Fibroblast of lung (primary cell): ENCODE measurements around the gene GALNT18. TPM values are rescaled to one million over a fixed set of nuclear protein-coding genes. Genes with fewer than 3 reads are reported as not detected.
A peak's percentile ranks its signal among the peaks of the same experiment; 100 is the strongest.

Experiments used
- DNase-seq, 2 donors: peaks; one replicate each; pipeline versions ENCODE4 v3.0.0 to v3.0.0-alpha.2; 2010; ENCODE audit warnings: low read depth in 2 of 2
- H2AFZ ChIP-seq: 2 replicates; pipeline ENCODE4 v1.5.1; 2012; ENCODE audit warnings: low read length, control low read depth, inconsistent platforms
- H3K27ac ChIP-seq: 2 replicates; pipeline ENCODE4 v1.5.1; 2011; ENCODE audit warnings: low read length, control low read depth; ENCODE audit not compliant: insufficient read depth
- H3K27me3 ChIP-seq: 2 replicates; pipeline ENCODE4 v1.5.1; 2011; ENCODE audit warnings: mild to moderate bottlenecking, low read length; ENCODE audit not compliant: control insufficient read depth, insufficient read depth
- H3K36me3 ChIP-seq: 2 replicates; pipeline ENCODE4 v1.5.1; 2011; ENCODE audit warnings: low read length; ENCODE audit not compliant: control insufficient read depth, insufficient read depth
- H3K4me1 ChIP-seq: 2 replicates; pipeline ENCODE4 v1.5.1; 2011; ENCODE audit warnings: low read length; ENCODE audit not compliant: control insufficient read depth, insufficient read depth; ENCODE audit errors: extremely low read depth
- H3K4me2 ChIP-seq: 2 replicates; pipeline ENCODE4 v1.5.1; 2011; ENCODE audit warnings: low read length, control low read depth; ENCODE audit not compliant: insufficient read depth; ENCODE audit errors: extremely low read depth
- H3K4me3 ChIP-seq, 4 experiments: fragments of 200-600 bp in 1 of 4; sonication (generic) in 1 of 4; replicated peaks in 1 of 4; 2 replicates each; pipeline ENCODE4 v1.5.1; 2011 to 2016; ENCODE audit warnings: low read length in 4 of 4, low read depth in 3 of 4, mild to moderate bottlenecking in 3 of 4, control low read depth in 2 of 4, inconsistent platforms in 1 of 4, mixed read lengths in 1 of 4; ENCODE audit not compliant: insufficient read depth in 1 of 4; ENCODE audit errors: control extremely low read depth in 1 of 4
- H3K79me2 ChIP-seq: 2 replicates; pipeline ENCODE4 v1.5.1; 2012; ENCODE audit warnings: mild to moderate bottlenecking, low read length, inconsistent platforms; ENCODE audit not compliant: control insufficient read depth, insufficient read depth
- H3K9ac ChIP-seq: 2 replicates; pipeline ENCODE4 v1.5.1; 2011; ENCODE audit warnings: mild to moderate bottlenecking, low read length, control low read depth; ENCODE audit not compliant: insufficient read depth
- H3K9me3 ChIP-seq: 2 replicates; pipeline ENCODE4 v1.5.1; 2012; ENCODE audit warnings: low read depth, low read length; ENCODE audit not compliant: control insufficient read depth, insufficient read depth
- H4K20me1 ChIP-seq: 2 replicates; pipeline ENCODE4 v1.5.1; 2011; ENCODE audit warnings: low read length; ENCODE audit not compliant: control insufficient read depth, insufficient read depth; ENCODE audit errors: extremely low read depth
- EZH2 ChIP-seq: IDR thresholded peaks from 2 replicates; pipeline ENCODE4 v1.5.1; 2012; ENCODE audit warnings: low read length, control low read depth, mild to moderate bottlenecking; ENCODE audit errors: missing control alignments
- polyA plus RNA-seq, 2 donors: library from polyadenylated mRNA; depleted of rRNA in 1 of 2; stranded (reverse) in 1 of 2; unstranded in 1 of 2; fragments of >200 nt; gene quantifications; 2 replicates each; pipeline ENCODE4 v1.2.1, GENCODE V29; 2011 to 2012; ENCODE audit warnings: missing spikeins in 1 of 2
- total RNA-seq: library from RNA; depleted of rRNA; stranded (reverse); fragments of >200 nt; gene quantifications from 2 replicates; pipeline ENCODE4 v1.2.1, GENCODE V29; 2014
- TF ChIP-seq, protein P1 (sequence below), 2 donors: IDR thresholded peaks in 1 of 2; conservative IDR thresholded peaks in 1 of 2; 1 replicate in 1 of 2; 2 replicates in 1 of 2; pipeline ENCODE4 v1.5.1; 2011 to 2012; ENCODE audit warnings: low read length in 2 of 2, control low read depth in 1 of 2, inconsistent platforms in 1 of 2, low read depth in 1 of 2, mild to moderate bottlenecking in 1 of 2

Gene GALNT18
- total and polyA plus RNA-seq, 2 donors (not counting 1 experiment from before 2014, with no cell fraction given): 0.50 to 19.3 TPM

DNA sequence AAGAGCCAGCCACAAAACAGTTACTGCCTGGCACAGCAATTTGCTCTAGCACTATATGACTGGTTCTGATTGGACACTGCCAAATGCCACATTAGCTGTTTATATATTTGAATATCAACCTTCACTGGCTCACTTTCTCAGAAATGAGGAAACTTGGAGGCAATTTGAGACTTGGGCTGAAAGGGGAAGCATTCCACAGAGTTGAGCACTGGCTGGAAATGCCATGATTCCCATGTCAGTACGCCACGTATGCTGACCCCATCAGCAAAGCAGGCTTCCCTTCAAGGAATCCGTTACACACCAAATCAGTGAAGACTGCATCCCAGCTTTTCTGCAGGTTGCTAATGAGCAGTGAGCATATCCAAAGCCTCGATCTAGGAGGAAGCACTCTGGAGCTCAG lies 34.7 kb downstream of the GALNT18 start:
- H3K27me3 ChIP-seq: no peaks in the 10 kb centered on the region
- H3K79me2 ChIP-seq: no peaks in the 10 kb centered on the region
- DNase-seq: peak; percentile 41 to 49
- H3K9ac ChIP-seq: no peak overlapping the region
- no peak overlapping the region for H3K4me3 ChIP-seq
- no peaks in the 10 kb centered on the region for H3K36me3 ChIP-seq
- TF ChIP-seq, protein P1, sequence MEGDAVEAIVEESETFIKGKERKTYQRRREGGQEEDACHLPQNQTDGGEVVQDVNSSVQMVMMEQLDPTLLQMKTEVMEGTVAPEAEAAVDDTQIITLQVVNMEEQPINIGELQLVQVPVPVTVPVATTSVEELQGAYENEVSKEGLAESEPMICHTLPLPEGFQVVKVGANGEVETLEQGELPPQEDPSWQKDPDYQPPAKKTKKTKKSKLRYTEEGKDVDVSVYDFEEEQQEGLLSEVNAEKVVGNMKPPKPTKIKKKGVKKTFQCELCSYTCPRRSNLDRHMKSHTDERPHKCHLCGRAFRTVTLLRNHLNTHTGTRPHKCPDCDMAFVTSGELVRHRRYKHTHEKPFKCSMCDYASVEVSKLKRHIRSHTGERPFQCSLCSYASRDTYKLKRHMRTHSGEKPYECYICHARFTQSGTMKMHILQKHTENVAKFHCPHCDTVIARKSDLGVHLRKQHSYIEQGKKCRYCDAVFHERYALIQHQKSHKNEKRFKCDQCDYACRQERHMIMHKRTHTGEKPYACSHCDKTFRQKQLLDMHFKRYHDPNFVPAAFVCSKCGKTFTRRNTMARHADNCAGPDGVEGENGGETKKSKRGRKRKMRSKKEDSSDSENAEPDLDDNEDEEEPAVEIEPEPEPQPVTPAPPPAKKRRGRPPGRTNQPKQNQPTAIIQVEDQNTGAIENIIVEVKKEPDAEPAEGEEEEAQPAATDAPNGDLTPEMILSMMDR (conservative IDR thresholded peaks at IDR 0.05 in 1 of 2, IDR thresholded peaks at IDR 0.05 in 1 of 2; ENCODE audit: low read depth in 1 of 2, low read length in 2 of 2): no peak
- no peak for TF ChIP-seq EZH2
- H4K20me1 ChIP-seq: no peaks in the 10 kb centered on the region
- H3K4me1 ChIP-seq: no peaks in the 10 kb centered on the region
- no peak overlapping the region for H3K4me2 ChIP-seq
- H2AFZ ChIP-seq: no peak overlapping the region
- H3K9me3 ChIP-seq: no peaks in the 10 kb centered on the region
- no peak overlapping the region for H3K27ac ChIP-seq

DNA sequence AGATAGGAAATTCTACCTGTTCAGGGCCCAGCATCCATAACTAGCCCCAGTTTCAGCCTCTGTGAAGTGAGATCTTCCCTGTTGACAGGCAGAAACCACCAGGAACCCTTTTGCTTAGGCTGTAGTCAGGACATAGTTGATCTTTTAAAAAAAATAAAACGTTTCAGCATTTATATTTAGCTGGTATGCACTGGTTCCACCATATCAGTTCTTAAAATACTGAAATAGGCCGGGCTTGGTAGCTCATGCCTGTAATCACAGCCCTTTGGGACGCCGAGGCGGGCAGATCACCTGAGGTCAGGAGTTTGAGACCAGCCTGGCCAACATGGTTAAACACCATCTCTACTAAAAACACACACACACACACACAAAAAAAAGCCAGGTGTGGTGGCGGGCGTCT lies 35.3 kb downstream of the GALNT18 start:
- H4K20me1 ChIP-seq: no peaks in the 10 kb centered on the region
- no peak overlapping the region for H3K4me3 ChIP-seq
- H3K9me3 ChIP-seq: no peaks in the 10 kb centered on the region
- no peak for TF ChIP-seq EZH2
- TF ChIP-seq, protein P1 (conservative IDR thresholded peaks at IDR 0.05 in 1 of 2, IDR thresholded peaks at IDR 0.05 in 1 of 2; ENCODE audit: low read depth in 1 of 2, low read length in 2 of 2): no peak
- H3K79me2 ChIP-seq: no peaks in the 10 kb centered on the region
- no peak overlapping the region for H2AFZ ChIP-seq
- DNase-seq: no peak
- H3K27me3 ChIP-seq: no peaks in the 10 kb centered on the region
- no peak overlapping the region for H3K4me2 ChIP-seq
- no peak overlapping the region for H3K27ac ChIP-seq
- no peak overlapping the region for H3K9ac ChIP-seq
- H3K4me1 ChIP-seq: no peaks in the 10 kb centered on the region
- H3K36me3 ChIP-seq: no peaks in the 10 kb centered on the region

DNA sequence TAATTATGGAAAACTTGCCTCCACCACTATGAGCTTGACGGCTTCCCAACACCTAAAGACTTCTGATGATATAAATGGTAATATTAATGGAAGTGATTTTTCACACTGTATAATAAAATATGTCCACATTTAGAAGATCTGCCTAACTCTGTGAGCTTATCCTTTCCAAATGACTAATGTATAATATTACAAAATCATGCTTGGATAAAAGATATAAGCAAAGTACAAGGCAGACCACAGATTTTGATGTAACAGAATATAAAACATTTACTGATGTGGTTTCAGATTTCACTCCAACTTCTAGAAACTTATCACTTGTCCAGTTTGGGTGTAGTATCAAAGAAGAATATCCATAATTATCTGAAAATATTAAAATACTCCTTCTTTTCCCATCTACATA lies 36.9 kb downstream of the GALNT18 start:
- Histone ChIP-seq H3K4me2 (peak overlapping the region; percentile 35), H3K9ac (no peak overlapping the region), H3K27ac (no peak overlapping the region)

More for the DNA sequence above, 36.9 kb downstream of the GALNT18 start:
- Histone ChIP-seq H3K4me3 (no peak overlapping the region), H3K9me3 (no peaks in the 10 kb centered on the region), H3K79me2 (no peaks in the 10 kb centered on the region), H2AFZ (no peak overlapping the region), H3K36me3 (no peaks in the 10 kb centered on the region), H4K20me1 (no peaks in the 10 kb centered on the region), H3K4me1 (no peaks in the 10 kb centered on the region), H3K27me3 (peaks cover 2% of the 10 kb centered on the region)
- peak; percentile 23 to 47 for DNase-seq
- TF ChIP-seq, protein P1 (conservative IDR thresholded peaks at IDR 0.05 in 1 of 2, IDR thresholded peaks at IDR 0.05 in 1 of 2; ENCODE audit: low read depth in 1 of 2, low read length in 2 of 2): no peak
- TF ChIP-seq EZH2: no peak
